Fibroblast of peridontal ligament (primary cell): ENCODE measurements around the gene LHX2.

Experiments used
- DNase-seq: peaks from one replicate; pipeline ENCODE4 v3.0.0-alpha.2; 2010; ENCODE audit errors: extremely low read depth

LHX2 gene

GRCh38 chr9:123999661-124000060 is 11.9 kb upstream of the LHX2 start:
- no peak for DNase-seq

GRCh38 chr9:124000161-124000783 is 11.3 kb upstream of the LHX2 start:
- no peak for DNase-seq

- DNase-seq, result no peak
Observed at GRCh38 chr9:124000784-124001457, 10.6 kb upstream of the LHX2 start.

- no peak for DNase-seq
Observed at GRCh38 chr9:124001458-124001799, 10.1 kb upstream of the LHX2 start.

- no peak for DNase-seq
Observed at GRCh38 chr9:124001866-124002525, 9.6 kb upstream of the LHX2 start.

- DNase-seq, result no peak
Observed at GRCh38 chr9:124003636-124004349, 7.8 kb upstream of the LHX2 start.

GRCh38 chr9:124004593-124004992 is 7.0 kb upstream of the LHX2 start:
- no peak for DNase-seq

GRCh38 chr9:124005029-124005771 is 6.4 kb upstream of the LHX2 start:
- no peak for DNase-seq

- no peak for DNase-seq
Observed at GRCh38 chr9:124006448-124007361, 4.9 kb upstream of the LHX2 start.

GRCh38 chr9:124007565-124008302 is 3.8 kb upstream of the LHX2 start:
- DNase-seq, result no peak

GRCh38 chr9:124008303-124008693 is 3.3 kb upstream of the LHX2 start:
- DNase-seq, result no peak

- no peak for DNase-seq
Observed at GRCh38 chr9:124008694-124009530, 2.7 kb upstream of the LHX2 start.

GRCh38 chr9:124009531-124010217 is 1.9 kb upstream of the LHX2 start:
- no peak for DNase-seq

- no peak for DNase-seq
Observed at GRCh38 chr9:124010303-124010664, 1.3 kb upstream of the LHX2 start.

- DNase-seq, result no peak
Observed at GRCh38 chr9:124010665-124011321, 775 bp upstream of the LHX2 start.

- no peak for DNase-seq
Observed at GRCh38 chr9:124012368-124013301, 1.1 kb downstream of the LHX2 start.
